GM18498 (cell line): Measurements from ENCODE around the gene GJB6.

Source experiments
- ATAC-seq: cut with Tn5 transposase; IDR thresholded peaks from one replicate; pipeline ENCODE4 v1.9.1; 2021; ENCODE audit warnings: mild to moderate bottlenecking, moderate library complexity; ENCODE audit not compliant: unreplicated experiment

The GJB6 gene

DNA sequence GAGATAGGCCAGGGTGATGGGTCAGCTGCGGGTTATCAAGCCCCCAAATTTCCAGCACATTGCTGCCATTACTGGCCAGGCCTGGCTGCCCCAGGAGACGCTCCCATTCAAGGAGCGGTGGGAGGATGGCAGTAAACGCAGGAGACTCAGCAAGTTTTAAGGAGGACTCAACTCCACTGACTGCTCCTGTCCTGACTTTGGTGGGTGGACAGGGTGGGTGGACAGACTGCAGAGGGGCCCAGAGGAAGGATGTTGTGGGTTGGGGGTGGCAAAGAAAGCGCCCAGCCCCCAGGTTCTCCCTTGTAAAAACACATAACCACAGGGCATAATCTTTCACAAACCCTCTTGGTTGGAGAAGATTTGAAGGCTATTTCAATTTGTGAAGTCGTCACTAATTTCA lies 4.4 kb downstream of the GJB6 start:
- no peak for ATAC-seq

DNA sequence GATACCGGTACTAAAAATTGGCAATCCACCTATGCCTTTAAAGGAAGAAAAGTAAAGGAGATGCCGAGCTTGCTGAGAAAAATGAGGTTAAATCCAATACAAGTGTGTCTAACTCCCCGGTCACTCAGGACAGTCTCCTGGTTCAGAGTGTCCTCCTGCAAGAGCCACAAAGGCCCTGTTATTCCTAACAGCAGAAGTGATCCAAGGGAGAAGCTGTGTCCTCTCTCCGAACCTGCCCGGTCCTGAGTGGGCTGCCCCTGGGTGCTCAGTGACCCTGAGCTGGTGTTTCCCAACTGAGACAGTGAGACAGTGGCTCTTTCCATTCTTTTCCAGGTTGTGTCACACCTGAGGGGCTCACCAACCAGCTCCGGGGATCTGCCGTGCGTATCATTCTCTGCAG lies 4.8 kb downstream of the GJB6 start:
- ATAC-seq: no peak

- no peak for ATAC-seq
Observed at GRCh38 chr13:20222553-20222952, 9.6 kb downstream of the GJB6 start.

GRCh38 chr13:20221772-20222171 lies 10.3 kb downstream of the GJB6 start:
- no peak for ATAC-seq

GRCh38 chr13:20219577-20219976 lies 12.5 kb downstream of the GJB6 start:
- ATAC-seq: peak; percentile 97

- no peak for ATAC-seq
Observed at GRCh38 chr13:20217168-20217567, 15.0 kb downstream of the GJB6 start.

DNA sequence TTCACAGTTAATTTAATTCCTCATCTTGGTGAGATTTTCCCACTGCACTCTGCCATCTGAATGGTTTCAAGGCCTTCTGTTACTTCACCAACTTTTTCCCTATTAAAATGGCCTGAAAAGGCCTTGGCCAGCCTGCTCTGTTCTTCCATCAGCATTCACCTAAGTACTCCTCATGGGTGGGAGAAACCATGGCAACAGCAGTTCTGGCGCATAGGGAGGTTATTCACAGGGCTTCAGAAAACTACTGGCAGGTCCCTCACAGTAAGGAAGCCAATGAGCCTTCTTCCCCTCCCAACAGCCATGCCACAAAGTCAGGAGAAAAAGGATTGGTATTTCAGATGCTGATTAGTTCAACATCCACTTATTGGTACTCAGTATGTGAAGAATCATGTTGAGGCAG lies 22.2 kb downstream of the GJB6 start:
- no peak for ATAC-seq

- ATAC-seq: no peak
Observed at GRCh38 chr13:20206698-20207235, 25.4 kb downstream of the GJB6 start.

DNA sequence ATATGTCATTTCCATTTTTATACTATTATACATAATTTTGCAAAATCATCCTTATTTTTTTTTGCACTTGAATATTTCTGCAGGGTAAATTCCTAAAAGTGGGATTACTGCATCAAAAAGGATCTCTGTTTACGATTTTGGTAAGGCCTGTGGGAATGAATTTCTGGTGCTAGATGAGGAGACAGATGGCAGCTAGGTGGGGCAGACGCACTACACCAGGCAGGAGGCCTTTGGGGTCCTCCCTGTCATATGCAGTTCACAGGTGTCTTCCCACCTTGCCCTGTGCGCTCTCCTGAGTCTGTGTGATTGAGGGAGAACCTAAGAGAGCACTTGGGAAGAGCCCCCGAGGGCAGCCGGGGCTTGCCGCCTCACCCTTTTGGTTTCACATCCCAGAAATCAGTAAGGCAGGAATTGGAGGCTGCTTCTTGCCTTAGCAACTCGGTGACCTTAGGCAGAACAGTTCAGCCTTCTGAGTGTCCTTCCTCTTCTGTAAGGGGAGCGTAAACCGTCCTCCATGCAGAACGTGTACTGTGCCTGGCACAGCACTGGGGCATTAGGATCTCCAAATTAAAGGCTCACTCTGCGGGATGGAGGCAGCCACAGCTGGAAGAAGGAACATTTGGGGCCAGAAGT lies 25.9 kb downstream of the GJB6 start:
- ATAC-seq: no peak

GRCh38 chr13:20198781-20199180 lies 33.3 kb downstream of the GJB6 start:
- ATAC-seq: no peak

- no peak for ATAC-seq
Observed at GRCh38 chr13:20197361-20197834, 34.7 kb downstream of the GJB6 start.

GRCh38 chr13:20195801-20196200 lies 36.3 kb downstream of the GJB6 start:
- no peak for ATAC-seq

GRCh38 chr13:20193907-20194631 lies 38.0 kb downstream of the GJB6 start:
- peak; percentile 42 for ATAC-seq

DNA sequence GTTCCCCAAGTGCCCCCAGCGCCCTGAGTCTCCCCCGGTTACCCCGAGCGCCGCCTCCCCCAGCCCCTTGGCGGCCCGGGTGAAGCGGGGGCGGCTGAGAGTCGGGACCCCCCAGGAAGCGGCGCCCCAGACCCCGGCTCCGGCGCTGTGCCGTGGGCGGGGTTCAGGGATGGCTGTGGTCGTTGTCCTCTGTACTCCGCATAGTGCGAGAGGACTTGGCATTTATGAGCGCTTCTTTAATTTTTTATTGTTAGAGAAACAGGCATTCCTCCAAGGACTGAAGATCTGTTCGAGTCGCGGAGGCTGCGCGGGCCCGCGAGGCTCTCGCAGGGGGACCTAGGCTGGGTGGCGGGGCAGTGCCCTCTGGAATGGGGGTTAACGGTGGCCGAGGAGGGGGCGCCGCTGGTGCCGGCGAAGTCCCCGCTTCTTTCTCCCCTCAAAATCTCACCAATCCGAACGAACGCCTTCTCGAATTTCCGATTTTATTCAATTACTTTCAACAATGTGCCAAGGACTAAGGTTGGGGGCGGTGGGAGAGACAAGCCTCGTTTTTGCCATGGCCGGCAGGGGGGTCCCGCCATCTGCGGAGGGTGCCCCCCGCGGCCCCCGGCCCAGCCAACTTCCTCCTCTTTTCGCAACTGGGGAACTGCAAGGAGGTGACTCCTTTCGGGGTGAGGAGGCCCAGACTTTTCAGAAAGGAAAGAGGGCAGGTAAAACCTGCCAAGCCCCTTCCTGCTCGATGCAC lies 38.8 kb downstream of the GJB6 start:
- no peak for ATAC-seq

DNA sequence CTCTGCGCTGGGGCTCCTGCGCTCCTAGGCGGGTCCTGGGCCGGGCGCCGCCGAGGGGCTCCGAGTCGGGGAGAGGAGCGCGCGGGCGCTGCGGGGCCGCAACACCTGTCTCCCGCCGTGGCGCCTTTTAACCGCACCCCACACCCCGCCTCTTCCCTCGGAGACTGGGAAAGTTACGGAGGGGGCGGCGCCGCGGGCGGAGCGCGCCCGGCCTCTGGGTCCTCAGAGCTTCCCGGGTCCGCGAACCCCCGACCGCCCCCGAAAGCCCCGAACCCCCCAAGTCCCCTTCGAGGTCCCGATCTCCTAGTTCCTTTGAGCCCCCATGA lies 39.3 kb downstream of the GJB6 start, which contains the start of gene GJB2:
Gene GJB2, minus strand, starts transcription at position 103 of the 326 bp plus-strand sequence. CDS start 3,357 bp downstream, outside the sequence.
- ATAC-seq: no peak

GRCh38 chr13:20192158-20192835 lies 39.8 kb downstream of the GJB6 start:
- no peak for ATAC-seq

DNA sequence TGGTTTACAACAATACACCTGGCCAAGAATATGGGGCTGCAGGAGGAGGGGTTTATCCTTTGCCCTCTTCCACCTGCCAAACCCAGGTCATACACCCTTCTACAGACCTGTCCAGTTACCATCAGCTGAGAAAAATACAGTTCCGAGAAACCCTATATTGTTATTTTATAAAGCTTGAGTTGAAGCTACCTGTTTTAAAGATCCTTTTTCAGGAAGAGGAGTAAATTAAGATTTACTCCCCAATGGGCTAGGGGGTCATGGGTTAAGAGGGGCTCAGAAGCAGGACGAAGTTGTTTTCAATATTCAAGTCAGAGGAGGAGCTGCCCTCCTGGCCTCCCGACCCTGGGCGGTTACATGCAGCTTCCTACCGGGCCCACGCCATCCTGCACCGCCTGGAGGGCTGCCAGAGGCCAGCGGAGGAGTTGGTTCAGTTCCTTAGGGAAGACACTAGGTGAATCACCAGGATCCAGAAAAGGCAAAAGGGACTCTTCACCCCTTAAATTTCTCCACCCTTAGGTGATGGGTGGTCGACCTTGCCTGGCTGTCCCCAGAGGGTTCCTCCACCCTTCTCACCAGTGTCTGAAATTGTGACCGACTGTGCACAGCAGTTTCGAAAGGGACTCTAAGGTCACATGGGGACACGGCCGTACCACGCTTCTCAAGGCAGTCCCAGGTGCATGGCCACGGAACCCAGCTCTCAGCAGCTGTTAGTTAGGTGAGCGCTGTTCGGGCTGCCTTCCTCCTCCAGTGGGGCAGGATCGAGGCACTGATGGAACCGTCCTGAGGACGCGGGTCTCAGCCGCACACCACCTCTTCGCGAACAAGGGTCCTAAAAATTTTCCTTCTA lies 40.6 kb downstream of the GJB6 start:
- no peak for ATAC-seq

DNA sequence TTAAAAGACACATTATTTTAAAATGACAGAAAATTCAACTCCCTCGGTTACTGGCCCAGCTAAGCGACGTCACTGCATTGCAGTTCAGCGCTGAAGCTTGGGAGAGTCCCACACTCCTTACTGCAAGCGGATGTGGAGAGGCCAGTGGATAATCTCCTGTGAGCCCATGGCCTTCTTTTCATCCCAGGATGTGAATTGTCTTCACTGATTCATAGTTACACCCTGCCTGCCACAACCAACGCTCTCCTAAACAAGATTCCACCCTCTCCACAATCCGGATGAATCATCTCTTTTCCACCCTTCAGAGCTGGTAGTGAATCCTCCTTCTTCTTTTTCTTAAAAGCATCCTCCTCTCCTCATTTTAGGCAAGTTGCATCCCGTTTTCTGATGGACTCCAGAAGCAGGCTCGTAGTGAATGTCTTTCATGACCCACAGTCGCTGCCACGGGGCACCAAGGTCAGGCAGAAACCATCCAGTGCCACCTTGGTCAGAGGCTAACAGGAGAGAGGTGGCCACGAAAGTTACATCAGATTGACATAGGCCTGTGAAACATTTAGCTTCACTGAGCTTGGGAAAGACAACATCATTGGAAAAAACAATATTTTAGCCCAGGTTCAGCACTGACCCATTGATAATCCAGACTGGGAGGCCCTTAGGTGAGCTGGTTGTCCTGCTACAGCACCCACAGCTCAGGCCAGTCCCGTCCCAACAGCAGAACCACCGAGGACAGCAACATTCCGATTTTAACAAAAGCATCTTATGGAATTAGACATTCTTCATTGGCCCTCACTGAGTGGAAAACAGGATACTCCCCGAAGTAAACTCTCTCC lies 41.4 kb downstream of the GJB6 start:
- no peak for ATAC-seq

GRCh38 chr13:20190076-20190475 lies 42.0 kb downstream of the GJB6 start:
- no peak for ATAC-seq
